Tibial nerve (tissue), 4 donors: ENCODE results near the gene AKT1S1.

Experiments
- EP300 ChIP-seq, 2 donors: sonication (generic); formaldehyde crosslinking; IDR thresholded peaks; one replicate each; pipeline ENCODE4 v1.6.1; 2017; ENCODE audit warnings: antibody characterized with exemption in 2 of 2, mild to moderate bottlenecking in 1 of 2
- POLR2A ChIP-seq, 2 donors: fragments of 450-650 bp; IDR thresholded peaks; one replicate each; pipeline ENCODE4 v1.6.1; 2017; ENCODE audit warnings: antibody characterized with exemption in 2 of 2, mild to moderate bottlenecking in 2 of 2, moderate library complexity in 2 of 2
- TF ChIP-seq, protein P1 (sequence below), 5 experiments: fragments of 200-600 bp in 3 of 5; fragments of 450-650 bp in 2 of 5; sonication (generic) in 3 of 5; IDR thresholded peaks; one replicate each; pipeline ENCODE4 v1.5.1; 2016 to 2019; ENCODE audit warnings: antibody characterized with exemption in 5 of 5, mild to moderate bottlenecking in 3 of 5, moderate library complexity in 2 of 5

DNA sequence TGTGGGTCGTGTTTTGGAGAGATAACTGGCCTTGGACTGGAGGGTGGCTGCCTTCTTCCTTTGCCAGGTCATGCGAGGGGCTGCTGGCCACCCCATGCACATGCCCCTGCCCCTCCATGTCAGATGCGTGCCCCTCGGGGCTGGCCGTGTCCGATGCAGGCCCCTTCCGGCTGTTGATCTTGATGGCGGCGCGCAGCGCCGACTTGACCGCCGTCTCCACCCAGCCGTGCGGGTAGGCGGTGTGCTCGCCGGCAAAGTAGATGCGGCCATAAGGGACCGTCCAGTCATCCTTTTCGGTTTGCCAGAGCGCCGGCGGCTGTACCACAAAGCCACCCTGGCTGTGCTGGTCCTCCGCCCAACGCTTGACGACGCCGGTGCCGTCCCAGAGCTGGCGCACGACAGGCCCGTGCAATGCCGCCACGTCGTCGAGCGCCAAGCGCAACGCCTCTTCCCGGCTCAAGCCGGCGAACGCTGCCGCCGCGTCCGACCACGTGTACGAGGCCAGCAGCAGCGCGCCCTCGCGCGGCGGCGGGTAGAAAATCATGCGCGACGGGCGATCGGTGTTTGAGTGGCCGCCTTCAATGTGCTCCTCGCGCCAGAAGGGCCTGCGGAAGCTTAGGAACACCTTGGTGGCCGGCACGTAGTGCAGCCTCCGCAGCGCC lies 12.7 kb upstream of the AKT1S1 start:
- TF ChIP-seq, protein P1, sequence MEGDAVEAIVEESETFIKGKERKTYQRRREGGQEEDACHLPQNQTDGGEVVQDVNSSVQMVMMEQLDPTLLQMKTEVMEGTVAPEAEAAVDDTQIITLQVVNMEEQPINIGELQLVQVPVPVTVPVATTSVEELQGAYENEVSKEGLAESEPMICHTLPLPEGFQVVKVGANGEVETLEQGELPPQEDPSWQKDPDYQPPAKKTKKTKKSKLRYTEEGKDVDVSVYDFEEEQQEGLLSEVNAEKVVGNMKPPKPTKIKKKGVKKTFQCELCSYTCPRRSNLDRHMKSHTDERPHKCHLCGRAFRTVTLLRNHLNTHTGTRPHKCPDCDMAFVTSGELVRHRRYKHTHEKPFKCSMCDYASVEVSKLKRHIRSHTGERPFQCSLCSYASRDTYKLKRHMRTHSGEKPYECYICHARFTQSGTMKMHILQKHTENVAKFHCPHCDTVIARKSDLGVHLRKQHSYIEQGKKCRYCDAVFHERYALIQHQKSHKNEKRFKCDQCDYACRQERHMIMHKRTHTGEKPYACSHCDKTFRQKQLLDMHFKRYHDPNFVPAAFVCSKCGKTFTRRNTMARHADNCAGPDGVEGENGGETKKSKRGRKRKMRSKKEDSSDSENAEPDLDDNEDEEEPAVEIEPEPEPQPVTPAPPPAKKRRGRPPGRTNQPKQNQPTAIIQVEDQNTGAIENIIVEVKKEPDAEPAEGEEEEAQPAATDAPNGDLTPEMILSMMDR (IDR thresholded peaks at IDR 0.05) = peak; percentile 66 to 89 (median 82)
- TF ChIP-seq POLR2A (IDR thresholded peaks at IDR 0.05) = no peak
- TF ChIP-seq EP300 (IDR thresholded peaks at IDR 0.05) = peak in 1 of 2 donors; percentile 50
